ENCODE results near the gene BFSP2.
"Not testable (repeated sequence)": the region's sequence is repeated elsewhere in the genome, so short reads cannot be mapped to it uniquely, and the experiment has no call there.

BFSP2 gene

GRCh38 chr3:133491481-133492059 is 91.7 kb downstream of the BFSP2 start:
- no peak for DNase-seq (ENCODE audit: low read depth)
- no peak overlapping the region for H3K4me3 ChIP-seq (ENCODE audit: low read depth, low read length)

- no peak overlapping the region for H3K4me3 ChIP-seq (ENCODE audit: low read depth, low read length)
- DNase-seq (ENCODE audit: low read depth): no peak
These were observed 92.4 kb downstream of the BFSP2 start for GRCh38 chr3:133492159-133492741.

GRCh38 chr3:133494469-133494868 is 94.6 kb downstream of the BFSP2 start:
- no peak overlapping the region for H3K4me3 ChIP-seq (ENCODE audit: low read depth, low read length)
- no peak for DNase-seq (ENCODE audit: low read depth)

- DNase-seq (ENCODE audit: low read depth); H3K4me3 ChIP-seq (ENCODE audit: low read depth, low read length): not testable (repeated sequence)
These were observed 102.7 kb downstream of the BFSP2 start for GRCh38 chr3:133502542-133502941.

- H3K4me3 ChIP-seq (ENCODE audit: low read depth, low read length): no peak overlapping the region
- DNase-seq (ENCODE audit: low read depth): no peak
These were observed 103.6 kb downstream of the BFSP2 start for GRCh38 chr3:133503409-133503808.

GRCh38 chr3:133504736-133505135 is 104.9 kb downstream of the BFSP2 start:
- H3K4me3 ChIP-seq (ENCODE audit: low read depth, low read length): no peak overlapping the region
- no peak for DNase-seq (ENCODE audit: low read depth)

GRCh38 chr3:133505813-133506212 is 106.0 kb downstream of the BFSP2 start:
- H3K4me3 ChIP-seq (ENCODE audit: low read depth, low read length): no peak overlapping the region

GRCh38 chr3:133506215-133506901 is 106.5 kb downstream of the BFSP2 start:
- no peak for DNase-seq (ENCODE audit: low read depth)
- H3K4me3 ChIP-seq (ENCODE audit: low read depth, low read length): no peak overlapping the region

More at GRCh38 chr3:133505813-133506212, 106.0 kb downstream of the BFSP2 start:
- no peak for DNase-seq (ENCODE audit: low read depth)

- no peak for DNase-seq (ENCODE audit: low read depth)
These were observed 109.6 kb downstream of the BFSP2 start for GRCh38 chr3:133509488-133509887.

GRCh38 chr3:133512416-133513089 is 112.7 kb downstream of the BFSP2 start:
- no peak overlapping the region for H3K4me3 ChIP-seq (ENCODE audit: low read depth, low read length)
- DNase-seq (ENCODE audit: low read depth): no peak

More at GRCh38 chr3:133509488-133509887, 109.6 kb downstream of the BFSP2 start:
- H3K4me3 ChIP-seq (ENCODE audit: low read depth, low read length): no peak overlapping the region

- no peak for DNase-seq (ENCODE audit: low read depth)
- no peak overlapping the region for H3K4me3 ChIP-seq (ENCODE audit: low read depth, low read length)
These were observed 114.6 kb downstream of the BFSP2 start for GRCh38 chr3:133514418-133514817.

- DNase-seq (ENCODE audit: low read depth): no peak
- H3K4me3 ChIP-seq (ENCODE audit: low read depth, low read length): no peak overlapping the region
These were observed 115.3 kb downstream of the BFSP2 start for GRCh38 chr3:133515127-133515526.

- no peak for DNase-seq (ENCODE audit: low read depth)
- H3K4me3 ChIP-seq (ENCODE audit: low read depth, low read length): no peak overlapping the region
These were observed 120.4 kb downstream of the BFSP2 start for GRCh38 chr3:133520286-133520685.

- DNase-seq (ENCODE audit: low read depth); H3K4me3 ChIP-seq (ENCODE audit: low read depth, low read length): not testable (repeated sequence)
These were observed 121.1 kb downstream of the BFSP2 start for GRCh38 chr3:133520938-133521337.

GRCh38 chr3:133521946-133522345 is 122.1 kb downstream of the BFSP2 start:
- no peak for DNase-seq (ENCODE audit: low read depth)
- H3K4me3 ChIP-seq (ENCODE audit: low read depth, low read length): no peak overlapping the region

- DNase-seq (ENCODE audit: low read depth); H3K4me3 ChIP-seq (ENCODE audit: low read depth, low read length): not testable (repeated sequence)
These were observed 123.9 kb downstream of the BFSP2 start for GRCh38 chr3:133523758-133524157.

Data from skeletal muscle cell (primary cell).